NOMO-1 (cell line): Measurements from ENCODE around the gene DEFB118.
"Not testable (repeated sequence)": the region's sequence is repeated elsewhere in the genome, so short reads cannot be mapped to it uniquely, and the experiment has no call there.

ENCODE experiments used
- DNase-seq, 2 experiments: peaks; one replicate each; lab custom pipeline; 2025; ENCODE audit not compliant: unreplicated experiment in 2 of 2; lab: John Stamatoyannopoulos, UW

DEFB118 gene, protein sequence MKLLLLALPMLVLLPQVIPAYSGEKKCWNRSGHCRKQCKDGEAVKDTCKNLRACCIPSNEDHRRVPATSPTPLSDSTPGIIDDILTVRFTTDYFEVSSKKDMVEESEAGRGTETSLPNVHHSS

DNA sequence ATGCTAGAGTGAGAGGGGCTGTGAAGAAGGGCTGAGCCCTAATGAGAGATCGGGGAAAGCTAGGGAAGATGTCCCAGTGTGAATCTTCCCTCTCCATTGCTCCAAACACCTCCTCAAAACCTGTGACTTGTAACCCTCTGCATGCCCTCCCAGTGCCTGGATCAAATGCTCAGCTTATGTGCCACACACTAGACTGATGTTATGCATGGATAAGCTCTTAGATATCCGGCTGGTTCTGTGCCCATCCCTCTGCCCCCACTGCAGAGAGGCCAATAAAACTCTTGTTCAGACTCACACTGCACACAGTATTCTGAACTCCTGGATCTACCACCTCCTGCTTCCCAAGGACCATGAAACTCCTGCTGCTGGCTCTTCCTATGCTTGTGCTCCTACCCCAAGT, at the start of gene DEFB118:
Gene DEFB118 (plus strand): TSS at position 301 of the 400 bp plus-strand sequence. CDS start 50 bp downstream, at position 351.
- no peak for DNase-seq

GRCh38 chr20:31322504-31322903, 45.9 kb upstream of the DEFB118 start:
- no peak for DNase-seq

DNA sequence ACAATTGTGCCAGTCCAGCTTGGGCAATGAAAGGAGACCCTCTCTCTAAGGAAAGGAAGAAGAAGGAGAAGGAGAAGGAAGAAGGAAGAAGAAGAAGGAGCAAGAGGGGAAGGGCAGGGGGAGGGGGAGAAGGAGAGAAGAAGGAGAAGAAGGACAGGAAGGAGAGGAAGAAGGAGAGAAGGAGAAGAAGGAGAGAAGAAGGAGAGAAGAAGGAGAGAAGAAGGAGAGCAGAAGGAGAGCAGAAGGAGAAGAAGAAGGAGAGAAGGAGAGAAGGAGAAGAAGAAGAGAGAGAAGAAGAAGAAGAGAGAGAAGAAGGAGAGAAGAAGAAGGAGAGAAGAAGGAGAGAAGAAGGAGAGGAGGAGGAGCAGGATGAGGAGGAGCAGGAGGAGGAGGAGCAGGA, 37.5 kb upstream of the DEFB118 start:
- no peak for DNase-seq

- no peak for DNase-seq
Measured at GRCh38 chr20:31341470-31341869, 26.9 kb upstream of the DEFB118 start.

DNA sequence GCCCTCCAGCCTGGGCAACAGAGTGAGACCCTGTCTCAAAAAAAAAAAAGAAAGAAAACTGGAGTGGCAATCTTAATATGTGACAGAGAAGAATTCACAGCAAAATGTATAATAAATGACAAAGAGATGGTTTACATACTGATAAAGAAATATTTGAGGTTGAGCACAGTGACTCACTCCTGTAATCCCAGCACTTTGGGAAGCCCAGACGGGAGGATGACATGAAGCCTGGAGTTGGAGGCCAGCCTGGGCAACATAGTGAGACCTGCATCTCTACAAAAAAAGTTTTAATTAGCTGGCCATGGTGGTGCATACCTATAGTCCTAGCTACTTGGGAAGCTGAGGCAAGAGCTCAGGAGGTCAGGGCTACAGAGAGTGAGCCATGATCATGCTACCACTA, 12.4 kb upstream of the DEFB118 start:
- DNase-seq = no peak

GRCh38 chr20:31363295-31363694, 5.1 kb upstream of the DEFB118 start:
- DNase-seq = no peak

- not testable (repeated sequence) for DNase-seq
Measured at GRCh38 chr20:31364272-31364671, 4.1 kb upstream of the DEFB118 start.

DNA sequence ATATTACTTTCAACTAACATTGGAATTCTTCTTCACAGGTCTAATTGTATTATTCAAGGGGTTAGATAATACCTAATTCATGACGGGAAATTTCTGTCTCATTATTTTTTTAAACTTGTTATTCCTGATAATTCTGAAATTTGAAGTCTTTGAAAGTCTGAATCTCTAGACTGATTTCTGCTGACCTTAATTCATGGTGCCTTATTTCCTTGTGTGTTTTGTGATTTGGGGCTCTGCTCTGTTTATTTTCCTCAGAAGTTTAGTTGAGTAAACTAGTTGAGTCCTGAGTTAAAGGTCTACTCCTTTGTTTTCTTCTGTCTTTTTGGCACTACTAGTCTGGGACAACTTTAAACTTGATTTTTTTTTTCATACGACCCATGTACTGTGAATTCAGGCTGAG, 5.9 kb downstream of the DEFB118 start:
- no peak for DNase-seq

DNA sequence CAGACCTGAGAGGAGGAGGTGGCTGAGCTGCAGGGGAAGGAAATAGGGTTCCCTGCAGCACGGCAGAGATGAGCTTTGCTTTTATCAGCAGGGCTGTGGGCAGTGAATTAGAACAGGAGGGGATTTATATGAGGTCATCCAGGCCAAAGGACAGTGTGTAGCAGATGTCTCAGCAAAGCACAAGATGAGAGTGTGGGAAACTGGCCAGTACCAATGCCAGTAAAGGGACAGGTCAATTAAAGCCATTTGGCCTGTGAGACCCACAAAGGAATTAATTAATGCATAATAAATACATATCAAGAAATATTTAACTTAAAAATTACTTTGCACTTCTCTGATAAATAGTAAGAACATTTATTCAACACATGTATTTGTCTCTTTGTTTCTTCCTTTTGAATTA, 22.1 kb downstream of the DEFB118 start, which contains the start of gene DEFB119:
Gene DEFB119 (minus strand): TSS at position 101 of the 400 bp plus-strand sequence. CDS start 107 bp downstream, outside the sequence.
- no peak for DNase-seq

- no peak for DNase-seq
Measured at GRCh38 chr20:31392836-31393235, 24.4 kb downstream of the DEFB118 start.

- no peak for DNase-seq
Measured at GRCh38 chr20:31394900-31395299, 26.5 kb downstream of the DEFB118 start.

GRCh38 chr20:31403886-31404285, 35.5 kb downstream of the DEFB118 start:
- DNase-seq = no peak

- no peak for DNase-seq
Measured at GRCh38 chr20:31406115-31406514, 37.7 kb downstream of the DEFB118 start, which contains the start of gene DEFB121. Gene DEFB121, minus strand, starts transcription at chr20:31406215. Its CDS starts 63 bp downstream, at chr20:31406152.

GRCh38 chr20:31410011-31410410, 41.6 kb downstream of the DEFB118 start:
- DNase-seq = no peak

DNA sequence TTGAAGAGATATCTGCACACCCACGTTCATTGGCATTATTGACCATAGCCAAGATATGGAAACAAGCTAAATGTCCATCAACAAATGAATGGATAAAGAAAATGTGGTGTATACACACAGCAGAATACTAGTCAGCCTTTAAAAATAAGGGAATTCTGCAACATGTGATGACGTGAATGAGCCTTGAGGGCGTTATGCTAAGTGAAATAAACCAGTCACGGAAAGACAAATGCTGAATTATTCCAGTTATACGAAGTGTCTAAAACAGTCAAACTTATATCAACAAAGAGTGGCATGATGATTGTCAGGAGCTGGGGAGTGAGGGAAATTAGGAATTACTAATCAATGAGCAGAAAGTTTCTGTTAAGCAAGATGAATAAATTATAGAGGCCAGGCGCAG, 46.0 kb downstream of the DEFB118 start:
- DNase-seq = no peak

GRCh38 chr20:31415653-31416052, 47.3 kb downstream of the DEFB118 start:
- DNase-seq = no peak

DNA sequence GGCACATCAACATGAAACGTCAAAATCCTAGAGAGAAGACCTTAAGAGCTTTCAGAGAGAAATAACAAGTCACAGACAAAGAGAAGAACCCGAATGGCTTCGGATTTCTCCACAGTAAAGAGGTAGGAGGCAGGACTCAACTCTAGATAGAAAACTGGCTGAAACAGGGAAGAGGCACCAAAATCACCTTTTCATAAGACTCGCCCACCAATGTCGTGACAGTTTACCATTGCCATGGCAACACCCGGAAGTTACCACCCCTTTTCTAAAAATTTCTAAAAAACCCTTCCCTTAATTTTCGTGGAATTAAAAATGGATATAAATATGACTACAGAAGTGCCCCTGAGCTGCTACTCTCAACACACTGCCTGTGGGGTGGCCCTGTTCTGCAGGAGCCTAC, 49.9 kb downstream of the DEFB118 start:
- no peak for DNase-seq
